Neural progenitor cell (in vitro differentiated cells): Measurements from ENCODE around the gene RAB3D. TPM values are rescaled to one million over a fixed set of nuclear protein-coding genes. Genes with fewer than 3 reads are reported as not detected.

ENCODE experiments used
- DNase-seq: peaks from one replicate; pipeline ENCODE4 v3.0.0-alpha.2; 2016; ENCODE audit warnings: low spot score
- H2AFZ ChIP-seq: fragments of 200-600 bp; sonication (generic); replicated peaks from 2 replicates; pipeline ENCODE4 v1.6.1; 2016; ENCODE audit warnings: antibody characterized with exemption
- H3F3A ChIP-seq: fragments of 200-600 bp; sonication (generic); 2 replicates; pipeline ENCODE4 v1.6.1; 2016; ENCODE audit warnings: antibody characterized with exemption, low read depth
- H3K27ac ChIP-seq: fragments of 200-600 bp; sonication (generic); 2 replicates; pipeline ENCODE4 v1.5.1; 2016; ENCODE audit warnings: mild to moderate bottlenecking
- H3K27me3 ChIP-seq: fragments of 200-600 bp; sonication (generic); 2 replicates; pipeline ENCODE4 v1.6.1; 2016; ENCODE audit warnings: mild to moderate bottlenecking, moderate library complexity
- H3K36me3 ChIP-seq: fragments of 200-600 bp; sonication (generic); 2 replicates; pipeline ENCODE4 v1.5.1; 2016
- H3K4me1 ChIP-seq: fragments of 200-600 bp; sonication (generic); 2 replicates; pipeline ENCODE4 v1.6.1; 2016; ENCODE audit warnings: mixed run types
- H3K4me2 ChIP-seq: fragments of 200-600 bp; sonication (generic); 2 replicates; pipeline ENCODE4 v1.6.1; 2016
- H3K4me3 ChIP-seq: fragments of 200-600 bp; sonication (generic); 2 replicates; pipeline ENCODE4 v1.5.1; 2016
- H3K79me2 ChIP-seq: fragments of 200-600 bp; sonication (generic); 2 replicates; pipeline ENCODE4 v1.6.1; 2016; ENCODE audit warnings: low read depth
- H3K9ac ChIP-seq: fragments of 200-600 bp; sonication (generic); 2 replicates; pipeline ENCODE4 v1.6.1; 2016
- H3K9me3 ChIP-seq: fragments of 200-600 bp; sonication (generic); 2 replicates; pipeline ENCODE4 v1.5.1; 2016; ENCODE audit warnings: low read depth
- H4K20me1 ChIP-seq: fragments of 200-600 bp; sonication (generic); 2 replicates; pipeline ENCODE4 v1.6.1; 2016; ENCODE audit warnings: low read depth
- H3K27ac Mint-ChIP-seq: 3 replicates; pipeline ENCODE4 v1.8.0; 2021; ENCODE audit warnings: mixed read lengths
- H3K27me3 Mint-ChIP-seq: 2 replicates; pipeline ENCODE4 v1.8.0; 2022; ENCODE audit warnings: low read depth, mild to moderate bottlenecking, inconsistent platforms, moderate library complexity, mixed read lengths; ENCODE audit not compliant: insufficient read depth
- H3K36me3 Mint-ChIP-seq: 3 replicates; pipeline ENCODE4 v1.8.0; 2021; ENCODE audit warnings: mixed read lengths
- H3K4me1 Mint-ChIP-seq: 3 replicates; pipeline ENCODE4 v1.8.0; 2021; ENCODE audit warnings: mixed read lengths
- H3K4me3 Mint-ChIP-seq: 3 replicates; pipeline ENCODE4 v1.8.0; 2021; ENCODE audit warnings: mild to moderate bottlenecking, moderate library complexity, mixed read lengths
- H3K9me3 Mint-ChIP-seq: 3 replicates; pipeline ENCODE4 v1.8.0; 2020; ENCODE audit warnings: mixed read lengths
- CTCF ChIP-seq: fragments of 200-600 bp; sonication (generic); IDR thresholded peaks from 2 replicates; pipeline ENCODE4 v1.5.1; 2017; ENCODE audit warnings: antibody characterized with exemption, mild to moderate bottlenecking
- EZH2 ChIP-seq: fragments of 200-600 bp; sonication (generic); IDR thresholded peaks from 2 replicates; pipeline ENCODE4 v1.6.1; 2017; ENCODE audit warnings: antibody characterized with exemption, mild to moderate bottlenecking, moderate library complexity
- EZH2phosphoT487 ChIP-seq: fragments of 200-600 bp; sonication (generic); IDR thresholded peaks from 2 replicates; pipeline ENCODE4 v1.6.1; 2017; ENCODE audit warnings: antibody characterized with exemption
- total RNA-seq: library from RNA; depleted of rRNA; stranded (reverse); fragments of >200 nt; gene quantifications from 2 replicates; pipeline ENCODE4 v1.2.3, GENCODE V29; 2015; ENCODE audit warnings: low replicate concordance

RAB3D gene
- total RNA-seq, 1 donor from 2014 or later, result 5.5 TPM

- H3K79me2 ChIP-seq, result no peaks in the 10 kb centered on the region
- Mint-ChIP-seq H3K9me3 (no peaks in the 10 kb centered on the region), H3K4me1 (peaks cover 19% of the 10 kb centered on the region), H3K27ac (no peak overlapping the region), H3K4me3 (no peak overlapping the region), H3K27me3 (peaks cover 17% of the 10 kb centered on the region), H3K36me3 (no peaks in the 10 kb centered on the region)
- H3K4me1 ChIP-seq, result peaks cover 4% of the 10 kb centered on the region
- H3F3A ChIP-seq, result peaks cover 11% of the 10 kb centered on the region
- peaks cover 59% of the 10 kb centered on the region for H3K27me3 ChIP-seq
- TF ChIP-seq CTCF (no peak), EZH2phosphoT487 (no peak), EZH2 (no peak)
- no peak overlapping the region for H3K9ac ChIP-seq
- no peak overlapping the region for H3K27ac ChIP-seq
- H2AFZ ChIP-seq, result no peak overlapping the region
- no peak for DNase-seq
- H3K4me3 ChIP-seq, result no peak overlapping the region
- no peaks in the 10 kb centered on the region for H3K9me3 ChIP-seq
- H3K4me2 ChIP-seq, result no peak overlapping the region
- H3K36me3 ChIP-seq, result no peaks in the 10 kb centered on the region
- peaks cover 21% of the 10 kb centered on the region for H4K20me1 ChIP-seq
These were observed 20.0 kb upstream of the RAB3D start for GRCh38 chr19:11359421-11359820.

- Mint-ChIP-seq H3K9me3 (no peaks in the 10 kb centered on the region), H3K27ac (no peak overlapping the region), H3K36me3 (no peaks in the 10 kb centered on the region), H3K27me3 (peaks cover 23% of the 10 kb centered on the region), H3K4me3 (peak overlapping the region; percentile 79), H3K4me1 (peaks cover 20% of the 10 kb centered on the region)
- Histone ChIP-seq H3K9me3 (no peaks in the 10 kb centered on the region), H2AFZ (no peak overlapping the region), H3K4me1 (peaks cover 4% of the 10 kb centered on the region), H3K27ac (no peak overlapping the region), H3K9ac (no peak overlapping the region), H3K4me3 (no peak overlapping the region), H3K79me2 (no peaks in the 10 kb centered on the region), H3K36me3 (no peaks in the 10 kb centered on the region), H4K20me1 (peaks cover 14% of the 10 kb centered on the region), H3K4me2 (no peak overlapping the region), H3F3A (peaks cover 9% of the 10 kb centered on the region), H3K27me3 (peaks cover 59% of the 10 kb centered on the region)
- TF ChIP-seq EZH2phosphoT487 (no peak), CTCF (no peak), EZH2 (no peak)
- DNase-seq, result no peak
These were observed 17.5 kb upstream of the RAB3D start for GRCh38 chr19:11356676-11357550.

GRCh38 chr19:11356074-11356397 lies 16.6 kb upstream of the RAB3D start:
- Mint-ChIP-seq H3K27me3 (peaks cover 26% of the 10 kb centered on the region), H3K27ac (peak overlapping the region; percentile 55), H3K4me1 (peaks cover 19% of the 10 kb centered on the region), H3K4me3 (peak overlapping the region; percentile 79), H3K9me3 (no peaks in the 10 kb centered on the region), H3K36me3 (no peaks in the 10 kb centered on the region)
- H3K27ac ChIP-seq, result no peak overlapping the region
- H3K36me3 ChIP-seq, result no peaks in the 10 kb centered on the region
- no peak for TF ChIP-seq EZH2
- no peak for TF ChIP-seq CTCF
- TF ChIP-seq EZH2phosphoT487, result no peak
- no peak overlapping the region for H3K9ac ChIP-seq
- no peaks in the 10 kb centered on the region for H3K9me3 ChIP-seq
- no peak overlapping the region for H3K4me2 ChIP-seq
- H3K4me3 ChIP-seq, result no peak overlapping the region
- H3K27me3 ChIP-seq, result peaks cover 56% of the 10 kb centered on the region
- H3F3A ChIP-seq, result peaks cover 9% of the 10 kb centered on the region
- DNase-seq, result no peak
- no peak overlapping the region for H2AFZ ChIP-seq
- H4K20me1 ChIP-seq, result peaks cover 9% of the 10 kb centered on the region
- H3K4me1 ChIP-seq, result peaks cover 3% of the 10 kb centered on the region
- no peaks in the 10 kb centered on the region for H3K79me2 ChIP-seq
